HAP-1 (cell line): Measurements from ENCODE around the gene POLR2H.
"Not testable (repeated sequence)": the region's sequence is repeated elsewhere in the genome, so short reads cannot be mapped to it uniquely, and the experiment has no call there.

Source experiments
- DNase-seq, 2 experiments: peaks; one replicate each; pipeline ENCODE4 v3.0.0-alpha.2; 2016 to 2020; ENCODE audit warnings: low spot score in 2 of 2
- H3K27me3 ChIP-seq: fragments of 250-450 bp; sonication (Bioruptor Pico); 2 replicates; pipeline ENCODE4 v1.5.1; 2020; ENCODE audit warnings: low read depth, mild to moderate bottlenecking, moderate library complexity
- H3K36me3 ChIP-seq: fragments of 250-450 bp; sonication (Bioruptor Pico); replicated peaks from 2 replicates; pipeline ENCODE4 v1.5.1; 2020; ENCODE audit warnings: mild to moderate bottlenecking
- H3K4me1 ChIP-seq: fragments of 250-450 bp; sonication (Bioruptor Pico); 2 replicates; pipeline ENCODE4 v1.5.1; 2020; ENCODE audit warnings: mild to moderate bottlenecking
- H3K4me3 ChIP-seq: fragments of 250-450 bp; sonication (Bioruptor Pico); 2 replicates; pipeline ENCODE4 v1.5.1; 2020; ENCODE audit warnings: mild to moderate bottlenecking, moderate library complexity
- H3K9me3 ChIP-seq: fragments of 250-450 bp; sonication (Bioruptor Pico); 2 replicates; pipeline ENCODE4 v1.5.1; 2020; ENCODE audit warnings: mild to moderate bottlenecking, moderate library complexity
- in situ Hi-C: fragments of 300-500 bp; cut with MboI; formaldehyde crosslinking; loops from 3 replicates; pipeline ENCODE4 v1.14.3; 2020; ENCODE audit warnings: low sequenced_read_pairs, inconsistent platforms, mixed read lengths

POLR2H gene

GRCh38 chr3:184339451-184340135, 21.9 kb upstream of the POLR2H start:
- H3K4me3 ChIP-seq = not testable (repeated sequence)

GRCh38 chr3:184341925-184342324, 19.6 kb upstream of the POLR2H start:
- H3K27me3 ChIP-seq = no peaks in the 10 kb centered on the region

More at GRCh38 chr3:184339451-184340135, 21.9 kb upstream of the POLR2H start:
- H3K27me3 ChIP-seq, H3K9me3 ChIP-seq, DNase-seq, H3K4me1 ChIP-seq, in situ Hi-C loops: not testable (repeated sequence)
- H3K36me3 ChIP-seq = peaks cover 14% of the 10 kb centered on the region

GRCh38 chr3:184343200-184343876, 18.2 kb upstream of the POLR2H start:
- in situ Hi-C loops = no loop called here
- Histone ChIP-seq H3K36me3 (peaks cover 6% of the 10 kb centered on the region; the same call in 1 of the 2 replicates), H3K9me3 (no peaks in the 10 kb centered on the region), H3K4me1 (peaks cover 3% of the 10 kb centered on the region; the same call in 1 of the 2 replicates), H3K4me3 (no peak overlapping the region), H3K27me3 (no peaks in the 10 kb centered on the region)
- DNase-seq = no peak

More at GRCh38 chr3:184341925-184342324, 19.6 kb upstream of the POLR2H start:
- in situ Hi-C loops = no loop called here
- Histone ChIP-seq H3K36me3 (peaks cover 2% of the 10 kb centered on the region; the same call in 1 of the 2 replicates), H3K4me3 (no peak overlapping the region), H3K9me3 (no peaks in the 10 kb centered on the region), H3K4me1 (peaks cover 3% of the 10 kb centered on the region; the same call in 1 of the 2 replicates)
- DNase-seq = no peak

DNA sequence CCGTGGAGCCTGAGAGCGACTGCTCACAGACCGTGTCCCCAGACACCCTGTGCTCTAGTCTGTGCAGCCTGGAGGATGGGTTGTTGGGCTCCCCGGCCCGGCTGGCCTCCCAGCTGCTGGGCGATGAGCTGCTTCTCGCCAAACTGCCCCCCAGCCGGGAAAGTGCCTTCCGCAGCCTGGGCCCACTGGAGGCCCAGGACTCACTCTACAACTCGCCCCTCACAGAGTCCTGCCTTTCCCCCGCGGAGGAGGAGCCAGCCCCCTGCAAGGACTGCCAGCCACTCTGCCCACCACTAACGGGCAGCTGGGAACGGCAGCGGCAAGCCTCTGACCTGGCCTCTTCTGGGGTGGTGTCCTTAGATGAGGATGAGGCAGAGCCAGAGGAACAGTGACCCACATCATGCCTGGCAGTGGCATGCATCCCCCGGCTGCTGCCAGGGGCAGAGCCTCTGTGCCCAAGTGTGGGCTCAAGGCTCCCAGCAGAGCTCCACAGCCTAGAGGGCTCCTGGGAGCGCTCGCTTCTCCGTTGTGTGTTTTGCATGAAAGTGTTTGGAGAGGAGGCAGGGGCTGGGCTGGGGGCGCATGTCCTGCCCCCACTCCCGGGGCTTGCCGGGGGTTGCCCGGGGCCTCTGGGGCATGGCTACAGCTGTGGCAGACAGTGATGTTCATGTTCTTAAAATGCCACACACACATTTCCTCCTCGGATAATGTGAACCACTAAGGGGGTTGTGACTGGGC, 16.8 kb upstream of the POLR2H start:
- Histone ChIP-seq H3K9me3 (no peaks in the 10 kb centered on the region), H3K27me3 (no peaks in the 10 kb centered on the region), H3K4me1 (peaks cover 3% of the 10 kb centered on the region; the same call in 1 of the 2 replicates), H3K36me3 (peaks cover 6% of the 10 kb centered on the region; the same call in 1 of the 2 replicates), H3K4me3 (no peak overlapping the region)
- DNase-seq = no peak
- in situ Hi-C loops = no loop called here

- Histone ChIP-seq H3K9me3 (no peaks in the 10 kb centered on the region), H3K4me3 (no peak overlapping the region), H3K36me3 (peaks cover 10% of the 10 kb centered on the region), H3K27me3 (no peaks in the 10 kb centered on the region), H3K4me1 (peaks cover 3% of the 10 kb centered on the region; the same call in 1 of the 2 replicates)
- peak; percentile 80 to 82 for DNase-seq
- in situ Hi-C loops = no loop called here
Measured at GRCh38 chr3:184345317-184346144, 16.0 kb upstream of the POLR2H start.

DNA sequence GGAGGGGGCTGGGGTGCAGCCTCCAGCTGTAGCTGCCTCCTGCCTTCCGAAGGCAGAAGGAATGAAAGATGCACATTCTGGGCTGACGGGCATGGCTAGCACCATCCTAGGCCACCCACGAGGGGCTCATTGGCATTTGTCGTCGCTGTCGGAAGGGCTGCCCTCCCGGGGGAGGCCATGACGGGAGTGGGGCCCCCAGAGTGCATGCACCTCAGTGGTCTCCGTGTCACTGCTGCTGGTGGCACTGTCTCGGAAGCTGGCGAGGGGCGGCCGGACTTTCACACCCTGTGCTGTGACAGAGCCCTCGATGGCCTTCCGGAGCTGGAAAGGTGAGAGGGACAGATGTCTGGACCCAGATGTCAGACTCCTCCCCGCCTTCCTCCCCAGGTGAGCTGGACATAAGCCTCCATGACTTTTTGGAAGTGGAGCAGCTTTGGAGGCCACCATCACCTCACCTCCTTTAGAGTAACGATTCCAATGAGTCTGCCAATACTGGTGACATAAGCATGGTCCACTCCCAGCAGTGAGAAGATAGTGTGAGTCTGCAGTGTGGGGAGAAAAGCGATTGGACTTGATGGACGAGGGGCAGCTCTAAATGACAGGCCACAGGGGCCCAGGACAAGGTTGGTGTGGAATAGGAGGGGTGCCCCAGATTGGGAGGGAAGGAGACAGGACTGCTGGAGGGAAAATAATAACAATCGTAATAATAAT, 14.9 kb upstream of the POLR2H start:
- Histone ChIP-seq H3K27me3 (no peaks in the 10 kb centered on the region), H3K36me3 (peaks cover 20% of the 10 kb centered on the region), H3K9me3 (no peaks in the 10 kb centered on the region), H3K4me1 (peaks cover 3% of the 10 kb centered on the region; the same call in 1 of the 2 replicates), H3K4me3 (no peak overlapping the region)
- DNase-seq = no peak
- in situ Hi-C loops = no loop called here

DNA sequence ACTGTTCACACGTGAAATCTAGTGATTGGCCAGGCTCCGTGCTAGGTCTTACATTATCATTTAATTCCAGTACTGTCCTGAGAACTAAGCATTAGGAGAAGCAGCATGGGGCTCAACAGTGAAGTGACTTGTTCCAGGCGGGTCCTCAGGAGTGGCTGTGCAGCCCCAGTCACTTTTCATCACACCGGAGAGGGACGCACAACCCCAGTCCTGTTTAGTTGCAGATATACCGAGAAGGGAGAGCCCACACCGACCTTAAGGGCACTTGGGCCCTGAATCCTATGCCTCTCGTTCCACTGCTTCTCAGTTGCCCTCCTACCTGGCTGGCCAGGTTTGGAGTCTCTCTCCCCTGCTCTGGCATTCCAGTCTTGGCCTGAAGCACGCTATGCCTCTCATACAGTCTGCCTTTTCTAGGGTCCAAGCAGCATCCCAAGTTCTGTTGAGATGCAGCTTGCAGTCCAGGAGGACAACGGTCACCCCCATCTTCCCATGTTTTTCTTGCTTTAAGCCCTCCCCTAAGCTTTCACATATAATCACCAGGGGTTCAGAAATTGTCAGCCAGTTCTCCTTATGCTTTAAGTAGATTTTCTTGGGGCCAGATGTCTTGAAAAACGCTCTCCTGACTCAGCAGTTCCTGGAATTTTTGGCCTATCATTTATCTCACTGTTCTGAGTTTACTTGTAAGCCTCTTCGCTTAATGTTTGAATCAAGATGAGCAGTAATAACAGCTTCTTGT, 14.0 kb upstream of the POLR2H start:
- Histone ChIP-seq H3K9me3 (no peaks in the 10 kb centered on the region), H3K27me3 (no peaks in the 10 kb centered on the region), H3K4me3 (no peak overlapping the region), H3K36me3 (peaks cover 29% of the 10 kb centered on the region), H3K4me1 (peaks cover 3% of the 10 kb centered on the region; the same call in 1 of the 2 replicates)
- in situ Hi-C loops = no loop called here
- DNase-seq = no peak

DNA sequence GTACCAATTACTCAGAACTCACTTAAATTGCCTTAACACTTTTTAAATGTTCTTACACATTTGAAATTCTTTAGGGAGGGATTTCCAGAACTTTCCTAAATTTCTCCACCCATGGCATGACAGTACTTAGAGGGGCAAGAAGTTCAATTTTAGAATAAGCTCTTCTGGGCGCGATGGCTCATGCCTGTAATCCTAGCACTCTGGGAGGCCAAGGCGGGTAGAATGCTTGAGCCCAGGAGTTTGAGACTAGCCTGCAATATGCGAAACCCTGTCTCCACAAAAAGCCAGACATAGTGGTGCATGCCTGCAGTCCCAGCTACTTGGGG, 13.5 kb upstream of the POLR2H start:
- H3K27me3 ChIP-seq = no peaks in the 10 kb centered on the region
- H3K36me3 ChIP-seq = peaks cover 34% of the 10 kb centered on the region
- no peak for DNase-seq
- H3K4me3 ChIP-seq = no peak overlapping the region
- H3K4me1 ChIP-seq = peaks cover 3% of the 10 kb centered on the region; the same call in 1 of the 2 replicates
- in situ Hi-C loops = no loop called here
- H3K9me3 ChIP-seq = no peaks in the 10 kb centered on the region

GRCh38 chr3:184349563-184350470, 11.7 kb upstream of the POLR2H start:
- in situ Hi-C loops = no loop called here
- no peaks in the 10 kb centered on the region for H3K27me3 ChIP-seq
- no peak for DNase-seq

DNA sequence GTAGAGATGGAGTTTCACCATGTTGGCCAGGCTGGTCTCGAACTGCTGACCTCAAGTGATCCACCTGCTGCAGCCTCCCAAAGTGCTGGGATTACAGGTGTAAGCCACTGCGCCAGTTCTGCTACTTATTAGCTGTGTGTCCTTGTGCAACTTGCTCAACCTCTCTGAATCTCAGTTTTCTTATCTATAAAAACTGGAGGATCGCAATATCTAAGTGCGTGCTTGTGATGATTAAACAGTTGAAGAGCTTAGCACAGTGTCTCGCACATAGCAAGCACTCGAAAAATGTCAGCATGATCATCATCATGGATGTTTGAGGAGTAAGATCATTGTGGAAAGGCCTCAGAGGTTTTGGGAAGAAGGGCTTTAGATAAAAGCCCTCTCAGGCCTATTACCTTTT, 10.9 kb upstream of the POLR2H start:
- Histone ChIP-seq H3K4me3 (no peak overlapping the region), H3K27me3 (no peaks in the 10 kb centered on the region), H3K36me3 (peaks cover 57% of the 10 kb centered on the region), H3K4me1 (peaks cover 3% of the 10 kb centered on the region; the same call in 1 of the 2 replicates), H3K9me3 (no peaks in the 10 kb centered on the region)
- in situ Hi-C loops = no loop called here
- DNase-seq = no peak

More at GRCh38 chr3:184349563-184350470, 11.7 kb upstream of the POLR2H start:
- Histone ChIP-seq H3K9me3 (no peaks in the 10 kb centered on the region), H3K4me3 (no peak overlapping the region), H3K36me3 (peaks cover 49% of the 10 kb centered on the region), H3K4me1 (peaks cover 3% of the 10 kb centered on the region; the same call in 1 of the 2 replicates)

- H3K4me1 ChIP-seq = no peaks in the 10 kb centered on the region
- H3K4me3 ChIP-seq = no peak overlapping the region
- H3K36me3 ChIP-seq = peaks cover 62% of the 10 kb centered on the region
- H3K27me3 ChIP-seq = no peaks in the 10 kb centered on the region
- in situ Hi-C loops = no loop called here
- DNase-seq = no peak
- no peaks in the 10 kb centered on the region for H3K9me3 ChIP-seq
Measured at GRCh38 chr3:184351511-184352148, 9.9 kb upstream of the POLR2H start.
